ENCODE data around the gene MMP24.

DNA sequence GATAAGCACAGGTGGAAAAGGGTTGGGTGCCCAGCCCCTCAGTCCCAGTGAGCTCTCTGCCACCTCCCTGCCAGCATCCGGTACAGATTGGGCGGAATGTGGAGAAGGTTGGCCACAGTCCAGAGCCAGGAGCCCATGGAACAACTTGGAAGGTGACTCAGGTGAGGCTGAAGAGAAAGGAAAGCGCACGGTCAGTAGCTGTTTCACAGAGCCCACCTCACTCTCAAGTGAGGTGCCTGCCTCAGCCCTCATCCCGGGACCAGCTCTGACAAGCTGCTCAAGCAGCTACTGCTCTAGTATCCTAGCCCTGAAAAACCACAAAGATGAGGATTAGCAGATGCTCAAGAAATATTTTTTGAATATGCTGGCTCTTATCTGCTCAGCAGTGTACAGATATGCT lies 52.5 kb downstream of the MMP24 start:
- TF ChIP-seq, protein P1, sequence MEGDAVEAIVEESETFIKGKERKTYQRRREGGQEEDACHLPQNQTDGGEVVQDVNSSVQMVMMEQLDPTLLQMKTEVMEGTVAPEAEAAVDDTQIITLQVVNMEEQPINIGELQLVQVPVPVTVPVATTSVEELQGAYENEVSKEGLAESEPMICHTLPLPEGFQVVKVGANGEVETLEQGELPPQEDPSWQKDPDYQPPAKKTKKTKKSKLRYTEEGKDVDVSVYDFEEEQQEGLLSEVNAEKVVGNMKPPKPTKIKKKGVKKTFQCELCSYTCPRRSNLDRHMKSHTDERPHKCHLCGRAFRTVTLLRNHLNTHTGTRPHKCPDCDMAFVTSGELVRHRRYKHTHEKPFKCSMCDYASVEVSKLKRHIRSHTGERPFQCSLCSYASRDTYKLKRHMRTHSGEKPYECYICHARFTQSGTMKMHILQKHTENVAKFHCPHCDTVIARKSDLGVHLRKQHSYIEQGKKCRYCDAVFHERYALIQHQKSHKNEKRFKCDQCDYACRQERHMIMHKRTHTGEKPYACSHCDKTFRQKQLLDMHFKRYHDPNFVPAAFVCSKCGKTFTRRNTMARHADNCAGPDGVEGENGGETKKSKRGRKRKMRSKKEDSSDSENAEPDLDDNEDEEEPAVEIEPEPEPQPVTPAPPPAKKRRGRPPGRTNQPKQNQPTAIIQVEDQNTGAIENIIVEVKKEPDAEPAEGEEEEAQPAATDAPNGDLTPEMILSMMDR (IDR thresholded peaks at IDR 0.05; ENCODE audit: low read depth, low read length, poor library complexity, severe bottlenecking): no peak
- no peak for TF ChIP-seq EZH2phosphoT487 (IDR thresholded peaks at IDR 0.05; ENCODE audit: borderline replicate concordance, low read length)

Data from DOHH2 (cell line).